ENCODE measurements around the gene BST1.

BST1 gene

DNA sequence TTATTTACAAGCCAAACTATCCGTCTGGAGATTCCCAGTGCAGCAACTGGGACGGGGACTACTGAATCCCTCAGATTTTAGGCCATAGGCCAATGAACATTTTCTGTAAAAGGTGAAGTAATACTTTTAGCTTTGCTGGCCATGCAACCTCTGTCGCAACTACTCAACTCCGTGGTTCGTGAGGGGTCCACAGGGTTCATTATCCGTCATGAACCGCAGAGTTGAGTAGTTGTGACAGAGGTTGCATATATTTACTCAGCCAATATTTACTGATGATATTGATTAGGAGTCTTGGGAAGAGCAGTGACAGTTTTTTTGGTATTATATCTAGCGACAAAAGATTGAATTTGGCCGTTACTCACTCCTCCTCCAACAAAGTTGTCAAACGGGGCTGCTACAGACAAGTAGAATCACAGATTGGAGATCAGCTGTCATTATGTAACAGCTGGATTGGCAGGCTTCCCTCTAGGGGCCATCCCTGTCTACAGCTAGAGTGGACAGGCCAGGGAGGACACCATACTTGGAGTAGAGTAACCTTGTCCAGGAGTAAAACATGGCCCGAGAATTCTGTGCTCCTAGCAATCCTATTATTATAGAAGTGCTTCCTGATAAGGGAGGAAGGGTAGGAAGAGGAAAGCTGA lies 38.0 kb downstream of the BST1 start:
- no peak for DNase-seq
- Histone ChIP-seq H3K9ac (ENCODE audit: low read length) (no peak overlapping the region), H3K4ac (ENCODE audit: low read depth in 1 of 2, low read length in 2 of 2) (no peak overlapping the region), H3K18ac (ENCODE audit: low read depth in 1 of 2, low read length in 2 of 2) (no peak overlapping the region), H3K79me1 (replicated peaks; ENCODE audit: low read length, poor library complexity, severe bottlenecking) (no peaks in the 10 kb centered on the region), H4K91ac (ENCODE audit: low read length) (no peak overlapping the region), H2AFZ (ENCODE audit: low read depth, low read length) (no peak overlapping the region), H3K9me3 (ENCODE audit: control insufficient read depth, low read length) (peaks cover under 1% of the 10 kb centered on the region), H3K4me3 (ENCODE audit: insufficient read depth in 1 of 2, low read depth in 1 of 2, low read length in 2 of 2) (no peak overlapping the region), H3K27ac (ENCODE audit: low read length, poor library complexity, severe bottlenecking) (no peak overlapping the region), H3K23ac (ENCODE audit: low read length in 2 of 2) (no peak overlapping the region), H3K27me3 (ENCODE audit: control insufficient read depth in 1 of 2, insufficient read depth in 1 of 2, low read length in 2 of 2) (no peaks in the 10 kb centered on the region), H4K8ac (ENCODE audit: low read length) (no peak overlapping the region), H2BK12ac (ENCODE audit: low read length in 2 of 2) (no peak overlapping the region), H3K36me3 (ENCODE audit: control insufficient read depth in 1 of 2, insufficient read depth in 2 of 2, low read depth in 1 of 2, low read length in 2 of 2) (no peaks in the 10 kb centered on the region), H3K14ac (ENCODE audit: low read length in 2 of 2) (no peak overlapping the region), H2BK5ac (ENCODE audit: low read depth, low read length, poor library complexity, severe bottlenecking) (no peak overlapping the region), H2BK120ac (ENCODE audit: low read depth, low read length) (no peak overlapping the region), H3K4me2 (ENCODE audit: low read length, poor library complexity, severe bottlenecking) (no peak overlapping the region), H3K4me1 (ENCODE audit: control insufficient read depth, insufficient read depth, low read depth, low read length) (no peaks in the 10 kb centered on the region), H2AK5ac (ENCODE audit: low read length, severe bottlenecking) (no peak overlapping the region), H2BK15ac (ENCODE audit: low read depth, poor library complexity, severe bottlenecking) (no peak overlapping the region)
- WGBS = 86% methylated on average over 11 of the region's 11 CpGs

DNA sequence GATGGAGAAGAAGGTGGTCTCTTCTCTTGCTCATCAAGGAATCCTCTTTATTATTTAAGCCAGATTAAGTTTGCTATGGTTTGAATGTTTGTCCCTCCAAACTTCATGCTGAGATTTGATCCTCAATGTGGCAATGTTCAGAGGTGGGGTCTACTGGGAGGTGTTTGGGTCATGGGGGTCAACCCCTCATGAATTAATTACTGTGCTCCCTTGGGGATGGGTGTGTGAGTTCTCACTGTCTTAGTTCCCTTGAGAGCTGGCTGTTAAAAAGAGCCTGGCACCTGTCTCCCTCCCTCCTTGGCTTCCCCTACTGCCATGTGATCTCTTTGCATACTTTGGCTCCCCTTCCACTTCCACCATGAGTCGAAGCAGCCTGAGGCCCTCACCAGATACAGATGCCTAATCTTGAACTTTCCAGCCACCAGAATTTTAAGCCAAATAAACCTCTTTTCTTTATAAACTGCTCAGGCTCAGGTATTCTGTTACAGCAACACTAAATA lies 39.3 kb downstream of the BST1 start:
- Histone ChIP-seq H3K4ac (ENCODE audit: low read depth in 1 of 2, low read length in 2 of 2) (no peak overlapping the region), H3K18ac (ENCODE audit: low read depth in 1 of 2, low read length in 2 of 2) (no peak overlapping the region), H3K27ac (ENCODE audit: low read length, poor library complexity, severe bottlenecking) (no peak overlapping the region), H2BK120ac (ENCODE audit: low read depth, low read length) (no peak overlapping the region), H2AK5ac (ENCODE audit: low read length, severe bottlenecking) (no peak overlapping the region), H3K4me3 (ENCODE audit: insufficient read depth in 1 of 2, low read depth in 1 of 2, low read length in 2 of 2) (no peak overlapping the region), H3K4me1 (ENCODE audit: control insufficient read depth, insufficient read depth, low read depth, low read length) (no peaks in the 10 kb centered on the region), H3K4me2 (ENCODE audit: low read length, poor library complexity, severe bottlenecking) (no peak overlapping the region), H3K14ac (ENCODE audit: low read length in 2 of 2) (no peak overlapping the region), H3K9me3 (ENCODE audit: control insufficient read depth, low read length) (peaks cover 5% of the 10 kb centered on the region), H2AFZ (ENCODE audit: low read depth, low read length) (no peak overlapping the region), H2BK12ac (ENCODE audit: low read length in 2 of 2) (no peak overlapping the region), H3K9ac (ENCODE audit: low read length) (no peak overlapping the region), H4K8ac (ENCODE audit: low read length) (no peak overlapping the region), H3K23ac (ENCODE audit: low read length in 2 of 2) (no peak overlapping the region), H4K91ac (ENCODE audit: low read length) (no peak overlapping the region), H2BK15ac (ENCODE audit: low read depth, poor library complexity, severe bottlenecking) (no peak overlapping the region), H3K27me3 (ENCODE audit: control insufficient read depth in 1 of 2, insufficient read depth in 1 of 2, low read length in 2 of 2) (no peaks in the 10 kb centered on the region), H2BK5ac (ENCODE audit: low read depth, low read length, poor library complexity, severe bottlenecking) (no peak overlapping the region), H3K79me1 (replicated peaks; ENCODE audit: low read length, poor library complexity, severe bottlenecking) (no peaks in the 10 kb centered on the region), H3K36me3 (ENCODE audit: control insufficient read depth in 1 of 2, insufficient read depth in 2 of 2, low read depth in 1 of 2, low read length in 2 of 2) (no peaks in the 10 kb centered on the region)
- WGBS = 58% methylated on average over 1 of the region's 1 CpG
- DNase-seq = no peak

DNA sequence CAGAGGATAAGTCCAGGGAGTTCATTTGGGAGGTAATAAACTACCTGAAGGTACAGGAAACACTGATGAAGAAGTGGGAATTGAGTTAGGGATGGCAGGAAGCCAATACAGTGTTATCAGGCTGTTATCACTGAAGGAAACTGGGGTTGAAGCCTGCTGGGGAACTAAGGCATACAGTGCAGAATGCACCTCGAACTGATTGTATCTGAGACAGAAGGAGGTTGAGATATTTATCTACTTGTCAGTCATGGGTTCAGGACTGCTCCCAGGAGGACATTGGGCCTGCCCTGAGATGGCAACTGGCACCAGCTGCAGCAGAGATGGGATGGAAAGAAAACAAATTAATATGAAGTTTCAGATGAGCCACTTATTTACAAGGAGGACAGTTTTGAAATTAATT lies 39.8 kb downstream of the BST1 start:
- Histone ChIP-seq H4K91ac (ENCODE audit: low read length) (no peak overlapping the region), H3K18ac (ENCODE audit: low read depth in 1 of 2, low read length in 2 of 2) (no peak overlapping the region), H3K14ac (ENCODE audit: low read length in 2 of 2) (no peak overlapping the region), H3K4ac (ENCODE audit: low read depth in 1 of 2, low read length in 2 of 2) (no peak overlapping the region), H3K79me1 (replicated peaks; ENCODE audit: low read length, poor library complexity, severe bottlenecking) (no peaks in the 10 kb centered on the region), H2BK120ac (ENCODE audit: low read depth, low read length) (no peak overlapping the region), H3K36me3 (ENCODE audit: control insufficient read depth in 1 of 2, insufficient read depth in 2 of 2, low read depth in 1 of 2, low read length in 2 of 2) (no peaks in the 10 kb centered on the region), H3K4me1 (ENCODE audit: control insufficient read depth, insufficient read depth, low read depth, low read length) (no peaks in the 10 kb centered on the region), H3K9ac (ENCODE audit: low read length) (no peak overlapping the region), H3K27me3 (ENCODE audit: control insufficient read depth in 1 of 2, insufficient read depth in 1 of 2, low read length in 2 of 2) (no peaks in the 10 kb centered on the region), H2BK12ac (ENCODE audit: low read length in 2 of 2) (no peak overlapping the region), H2BK5ac (ENCODE audit: low read depth, low read length, poor library complexity, severe bottlenecking) (no peak overlapping the region), H3K4me2 (ENCODE audit: low read length, poor library complexity, severe bottlenecking) (no peak overlapping the region), H3K4me3 (ENCODE audit: insufficient read depth in 1 of 2, low read depth in 1 of 2, low read length in 2 of 2) (no peak overlapping the region), H2BK15ac (ENCODE audit: low read depth, poor library complexity, severe bottlenecking) (no peak overlapping the region), H2AFZ (ENCODE audit: low read depth, low read length) (no peak overlapping the region), H3K27ac (ENCODE audit: low read length, poor library complexity, severe bottlenecking) (no peak overlapping the region), H3K9me3 (ENCODE audit: control insufficient read depth, low read length) (peaks cover 5% of the 10 kb centered on the region), H2AK5ac (ENCODE audit: low read length, severe bottlenecking) (no peak overlapping the region), H4K8ac (ENCODE audit: low read length) (no peak overlapping the region), H3K23ac (ENCODE audit: low read length in 2 of 2) (no peak overlapping the region)
- WGBS = 43% methylated on average over 1 of the region's 1 CpG
- DNase-seq = no peak

DNA sequence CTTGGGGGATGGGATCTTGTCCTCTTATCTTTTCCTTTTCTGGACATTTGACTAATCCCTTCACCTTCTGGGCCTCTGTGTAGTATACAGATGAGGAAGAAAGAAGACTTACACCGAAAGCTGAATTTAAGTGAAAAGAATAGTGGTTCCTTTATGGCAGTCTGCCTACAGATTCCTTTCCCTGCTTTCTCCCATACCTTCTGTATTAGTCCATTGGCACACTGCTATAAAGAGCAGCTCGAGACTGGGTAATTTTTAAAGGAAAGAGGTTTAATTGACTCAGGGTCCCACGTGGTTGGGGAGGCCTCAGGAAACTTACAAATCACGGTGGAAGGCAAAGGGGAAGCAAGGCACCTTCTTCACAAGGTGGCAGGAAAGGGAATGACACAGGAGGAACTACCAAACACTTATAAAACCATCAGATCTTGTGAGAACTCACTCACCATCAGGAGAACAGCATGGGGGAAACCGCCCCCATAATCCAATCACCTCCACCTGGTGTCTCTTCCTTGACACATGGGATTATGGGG lies 41.2 kb downstream of the BST1 start:
- no peaks in the 10 kb centered on the region for H3K36me3 ChIP-seq (ENCODE audit: control insufficient read depth in 1 of 2, insufficient read depth in 2 of 2, low read depth in 1 of 2, low read length in 2 of 2)
- no peak overlapping the region for H4K8ac ChIP-seq (ENCODE audit: low read length)
- H3K4me1 ChIP-seq (ENCODE audit: control insufficient read depth, insufficient read depth, low read depth, low read length) = no peaks in the 10 kb centered on the region
- no peak overlapping the region for H2BK12ac ChIP-seq (ENCODE audit: low read length in 2 of 2)
- H3K9ac ChIP-seq (ENCODE audit: low read length) = no peak overlapping the region
- no peak overlapping the region for H3K27ac ChIP-seq (ENCODE audit: low read length, poor library complexity, severe bottlenecking)
- no peak overlapping the region for H3K18ac ChIP-seq (ENCODE audit: low read depth in 1 of 2, low read length in 2 of 2)
- H3K14ac ChIP-seq (ENCODE audit: low read length in 2 of 2) = no peak overlapping the region
- no peak overlapping the region for H3K4ac ChIP-seq (ENCODE audit: low read depth in 1 of 2, low read length in 2 of 2)
- H3K27me3 ChIP-seq (ENCODE audit: control insufficient read depth in 1 of 2, insufficient read depth in 1 of 2, low read length in 2 of 2) = peaks cover 3 to 4% of the 10 kb centered on the region in 2 experiments
- H2BK5ac ChIP-seq (ENCODE audit: low read depth, low read length, poor library complexity, severe bottlenecking) = no peak overlapping the region
- no peak overlapping the region for H2BK120ac ChIP-seq (ENCODE audit: low read depth, low read length)
- H2AK5ac ChIP-seq (ENCODE audit: low read length, severe bottlenecking) = no peak overlapping the region
- 50% methylated on average over 2 of the region's 5 CpGs for WGBS
- DNase-seq = no peak
- H2AFZ ChIP-seq (ENCODE audit: low read depth, low read length) = no peak overlapping the region
- H3K4me2 ChIP-seq (ENCODE audit: low read length, poor library complexity, severe bottlenecking) = no peak overlapping the region
- no peak overlapping the region for H4K91ac ChIP-seq (ENCODE audit: low read length)
- no peak overlapping the region for H2BK15ac ChIP-seq (ENCODE audit: low read depth, poor library complexity, severe bottlenecking)
- H3K4me3 ChIP-seq (ENCODE audit: insufficient read depth in 1 of 2, low read depth in 1 of 2, low read length in 2 of 2) = no peak overlapping the region
- H3K9me3 ChIP-seq (ENCODE audit: control insufficient read depth, low read length) = peaks cover 5% of the 10 kb centered on the region
- H3K23ac ChIP-seq (ENCODE audit: low read length in 2 of 2) = no peak overlapping the region
- H3K79me1 ChIP-seq (replicated peaks; ENCODE audit: low read length, poor library complexity, severe bottlenecking) = no peaks in the 10 kb centered on the region

All from mesenchymal stem cell (in vitro differentiated cells and primary cell).